Caco-2 (cell line): ENCODE results near the gene ARHGEF33. TPM values are rescaled to one million over a fixed set of nuclear protein-coding genes. Genes with fewer than 3 reads are reported as not detected.

ENCODE experiments used
- BruUV-seq: library from RNA; stranded (reverse); fragments of 400-500 nt; replicated peaks from 2 replicates; lab custom pipeline; 2021; lab: Mats Ljungman, UMichigan
- CTCF ChIA-PET: fragments of 300-600 bp; sonication (Branson Sonifier 250); formaldehyde crosslinking; loops from one replicate; lab custom pipeline; 2022; ENCODE audit warnings: antibody characterized with exemption; lab: Charles Lee
- POLR2A ChIA-PET: fragments of 300-600 bp; sonication (Branson Sonifier 250); formaldehyde crosslinking; loops from one replicate; lab custom pipeline; 2022; ENCODE audit warnings: antibody characterized with exemption; lab: Charles Lee
- DNase-seq, 2 experiments: peaks; one replicate each; pipeline versions ENCODE4 v3.0.0 to v3.0.0-alpha.2; 2020 to 2022
- H3K27me3 ChIP-seq: replicated peaks from 2 replicates; pipeline ENCODE4 v1.6.0; 2011; ENCODE audit warnings: low read length; ENCODE audit not compliant: control insufficient read depth, insufficient read depth
- H3K36me3 ChIP-seq: 2 replicates; pipeline ENCODE4 v1.5.1; 2011; ENCODE audit warnings: low read length; ENCODE audit not compliant: control insufficient read depth, insufficient read depth
- H3K4me1 ChIP-seq: fragments of 250-450 bp; sonication (Bioruptor Pico); 2 replicates; pipeline ENCODE4 v1.5.1; 2020; ENCODE audit warnings: mild to moderate bottlenecking
- H3K4me3 ChIP-seq: 2 replicates; pipeline ENCODE4 v1.5.1; 2011; ENCODE audit warnings: low read depth, mild to moderate bottlenecking, control low read depth, low read length
- H3K9me3 ChIP-seq: fragments of 250-450 bp; sonication (Bioruptor Pico); 2 replicates; pipeline ENCODE4 v1.5.1; 2020; ENCODE audit warnings: mild to moderate bottlenecking, moderate library complexity
- H3K27ac Mint-ChIP-seq: one replicate; pipeline ENCODE4 v1.8.0; 2022; ENCODE audit warnings: mixed read lengths; ENCODE audit not compliant: unreplicated experiment
- H3K27me3 Mint-ChIP-seq: one replicate; pipeline ENCODE4 v1.8.0; 2022; ENCODE audit warnings: mixed read lengths; ENCODE audit not compliant: insufficient read depth, unreplicated experiment
- H3K36me3 Mint-ChIP-seq: one replicate; pipeline ENCODE4 v1.8.0; 2022; ENCODE audit warnings: mild to moderate bottlenecking, mixed read lengths; ENCODE audit not compliant: insufficient read depth, unreplicated experiment
- H3K4me1 Mint-ChIP-seq: one replicate; pipeline ENCODE4 v1.8.0; 2022; ENCODE audit warnings: low read depth, mixed read lengths; ENCODE audit not compliant: unreplicated experiment
- H3K4me3 Mint-ChIP-seq: one replicate; pipeline ENCODE4 v1.8.0; 2022; ENCODE audit warnings: mild to moderate bottlenecking, moderate library complexity, mixed read lengths; ENCODE audit not compliant: unreplicated experiment
- H3K9me3 Mint-ChIP-seq: one replicate; pipeline ENCODE4 v1.8.0; 2022; ENCODE audit warnings: mixed read lengths; ENCODE audit not compliant: unreplicated experiment
- intact Hi-C: fragments of 100-400 bp; cut with micrococcal nuclease; formaldehyde crosslinking; loops from one replicate; pipeline ENCODE4 v1.10.0; 2022; ENCODE audit not compliant: unreplicated experiment
- total RNA-seq: library from RNA; stranded (reverse); gene quantifications from 2 replicates; pipeline ENCODE4 v1.2.3, GENCODE V29; 2022
- TF ChIP-seq, protein P1 (sequence below), 2 experiments: fragments of 200-600 bp in 1 of 2; IDR thresholded peaks; 1 replicate in 1 of 2; 2 replicates in 1 of 2; pipeline versions ENCODE4 v1.5.1 to v1.8.0; 2011 to 2022; ENCODE audit warnings: antibody characterized with exemption in 1 of 2, control low read depth in 1 of 2, inconsistent platforms in 1 of 2, low read depth in 1 of 2, low read length in 1 of 2, mild to moderate bottlenecking in 1 of 2, moderate library complexity in 1 of 2; ENCODE audit not compliant: insufficient read depth in 1 of 2, severe bottlenecking in 1 of 2, unreplicated experiment in 1 of 2

Gene ARHGEF33
- total RNA-seq, 1 experiment from 2014 or later = not detected

DNA sequence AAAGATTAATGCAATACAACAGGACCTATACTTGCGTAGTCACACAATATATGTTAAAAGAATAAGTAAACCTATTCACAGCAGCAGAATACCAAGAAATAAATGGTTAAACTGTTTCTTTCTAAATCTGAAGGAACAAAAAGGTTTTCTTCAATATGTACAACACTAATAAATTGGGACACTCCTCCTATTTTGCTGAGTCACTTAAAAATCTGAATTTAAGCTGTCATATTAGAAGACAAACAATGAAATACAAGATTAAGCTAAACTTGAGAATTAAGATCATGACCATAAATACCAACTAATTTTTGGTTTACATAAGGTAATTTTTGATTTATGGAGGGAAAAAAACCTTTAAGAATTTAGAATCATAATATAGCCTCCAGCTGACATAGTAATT lies 92.8 kb downstream of the ARHGEF33 start:
- ChIA-PET CTCF (interaction anchor here (0.6 kb wide), 1 partner anchor 1569 kb away, joined by 4 read pairs; no protein-coding TSS in a partner anchor), POLR2A (no interaction called here)
- intact Hi-C loops = no loop called here
- Histone ChIP-seq H3K27me3 (no peaks in the 10 kb centered on the region), H3K36me3 (no peaks in the 10 kb centered on the region), H3K9me3 (no peaks in the 10 kb centered on the region), H3K4me3 (no peak overlapping the region), H3K4me1 (no peaks in the 10 kb centered on the region)
- TF ChIP-seq, protein P1, sequence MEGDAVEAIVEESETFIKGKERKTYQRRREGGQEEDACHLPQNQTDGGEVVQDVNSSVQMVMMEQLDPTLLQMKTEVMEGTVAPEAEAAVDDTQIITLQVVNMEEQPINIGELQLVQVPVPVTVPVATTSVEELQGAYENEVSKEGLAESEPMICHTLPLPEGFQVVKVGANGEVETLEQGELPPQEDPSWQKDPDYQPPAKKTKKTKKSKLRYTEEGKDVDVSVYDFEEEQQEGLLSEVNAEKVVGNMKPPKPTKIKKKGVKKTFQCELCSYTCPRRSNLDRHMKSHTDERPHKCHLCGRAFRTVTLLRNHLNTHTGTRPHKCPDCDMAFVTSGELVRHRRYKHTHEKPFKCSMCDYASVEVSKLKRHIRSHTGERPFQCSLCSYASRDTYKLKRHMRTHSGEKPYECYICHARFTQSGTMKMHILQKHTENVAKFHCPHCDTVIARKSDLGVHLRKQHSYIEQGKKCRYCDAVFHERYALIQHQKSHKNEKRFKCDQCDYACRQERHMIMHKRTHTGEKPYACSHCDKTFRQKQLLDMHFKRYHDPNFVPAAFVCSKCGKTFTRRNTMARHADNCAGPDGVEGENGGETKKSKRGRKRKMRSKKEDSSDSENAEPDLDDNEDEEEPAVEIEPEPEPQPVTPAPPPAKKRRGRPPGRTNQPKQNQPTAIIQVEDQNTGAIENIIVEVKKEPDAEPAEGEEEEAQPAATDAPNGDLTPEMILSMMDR (IDR thresholded peaks at IDR 0.05; ENCODE audit: insufficient read depth in 1 of 2, low read depth in 1 of 2, low read length in 1 of 2, severe bottlenecking in 1 of 2, unreplicated experiment in 1 of 2) = no peak
- Mint-ChIP-seq H3K4me1 (no peaks in the 10 kb centered on the region), H3K9me3 (no peaks in the 10 kb centered on the region), H3K4me3 (no peak overlapping the region), H3K27ac (no peak overlapping the region), H3K36me3 (peaks cover 32% of the 10 kb centered on the region), H3K27me3 (no peaks in the 10 kb centered on the region)
- DNase-seq = no peak
- BruUV-seq = no TSS peak

DNA sequence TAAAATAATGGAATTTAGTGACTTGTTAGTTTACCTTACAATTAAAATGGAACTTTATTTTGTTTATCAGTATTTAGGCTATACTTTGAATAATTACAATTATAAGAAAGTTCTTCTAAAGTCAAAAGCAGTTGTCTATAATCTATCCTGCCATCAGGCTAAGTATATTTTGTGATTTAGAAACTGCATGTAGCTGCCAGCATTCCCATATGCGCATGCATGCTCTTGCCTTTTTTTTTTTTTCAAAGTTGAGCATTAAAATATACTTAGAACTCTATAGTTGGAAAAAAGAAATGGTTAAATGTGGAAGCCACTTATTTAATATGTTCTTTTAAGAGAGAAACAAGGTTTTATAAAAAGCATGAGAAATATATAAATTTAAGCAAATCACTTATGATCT lies 99.0 kb downstream of the ARHGEF33 start:
- Histone ChIP-seq H3K27me3 (no peaks in the 10 kb centered on the region), H3K36me3 (no peaks in the 10 kb centered on the region), H3K4me1 (no peaks in the 10 kb centered on the region), H3K9me3 (no peaks in the 10 kb centered on the region), H3K4me3 (no peak overlapping the region)
- no peaks in the 10 kb centered on the region for H3K4me1 Mint-ChIP-seq
- ChIA-PET CTCF (interaction anchor here (1.3 kb wide), 1 partner anchor 41 kb away, joined by 3 read pairs; no protein-coding TSS in a partner anchor), POLR2A (no interaction called here)
- H3K9me3 Mint-ChIP-seq = no peaks in the 10 kb centered on the region
- no peaks in the 10 kb centered on the region for H3K27me3 Mint-ChIP-seq
- H3K4me3 Mint-ChIP-seq = no peak overlapping the region
- intact Hi-C loops = no loop called here
- peaks cover 43% of the 10 kb centered on the region for H3K36me3 Mint-ChIP-seq
- TF ChIP-seq, protein P1 (IDR thresholded peaks at IDR 0.05; ENCODE audit: insufficient read depth in 1 of 2, low read depth in 1 of 2, low read length in 1 of 2, severe bottlenecking in 1 of 2, unreplicated experiment in 1 of 2) = no peak
- no peak overlapping the region for H3K27ac Mint-ChIP-seq
- BruUV-seq = no TSS peak
- no peak for DNase-seq

GRCh38 chr2:38991899-38992298 lies 102.2 kb downstream of the ARHGEF33 start:
- BruUV-seq = no TSS peak
- no peaks in the 10 kb centered on the region for H3K27me3 Mint-ChIP-seq

More at GRCh38 chr2:38991899-38992298, 102.2 kb downstream of the ARHGEF33 start:
- TF ChIP-seq, protein P1 (IDR thresholded peaks at IDR 0.05; ENCODE audit: insufficient read depth in 1 of 2, low read depth in 1 of 2, low read length in 1 of 2, severe bottlenecking in 1 of 2, unreplicated experiment in 1 of 2) = no peak
- ChIA-PET CTCF (no interaction called here), POLR2A (no interaction called here)
- no peaks in the 10 kb centered on the region for H3K9me3 Mint-ChIP-seq
- no peak overlapping the region for H3K4me3 Mint-ChIP-seq
- H3K27ac Mint-ChIP-seq = no peak overlapping the region
- intact Hi-C loops = no loop called here
- no peaks in the 10 kb centered on the region for H3K4me1 ChIP-seq
- H3K27me3 ChIP-seq = no peaks in the 10 kb centered on the region
- no peak for DNase-seq
- H3K4me3 ChIP-seq = no peak overlapping the region
- H3K4me1 Mint-ChIP-seq = no peaks in the 10 kb centered on the region
- H3K36me3 Mint-ChIP-seq = peaks cover 28% of the 10 kb centered on the region
- no peaks in the 10 kb centered on the region for H3K36me3 ChIP-seq
- no peaks in the 10 kb centered on the region for H3K9me3 ChIP-seq
